Measurements from ENCODE around the gene ZNF512B.

GRCh38 chr20:63942969-63943807 lies 26.5 kb downstream of the ZNF512B start:
- TF ChIP-seq CTCF (conservative IDR thresholded peaks at IDR 0.05; ENCODE audit: low read length) (no peak), EZH2phosphoT487 (IDR thresholded peaks at IDR 0.05; ENCODE audit: borderline replicate concordance, low read depth, low read length) (no peak)
